ENCODE data around the gene ARHGAP15. TPM values are rescaled to one million over a fixed set of nuclear protein-coding genes. Genes with fewer than 3 reads are reported as not detected.
A peak's percentile ranks its signal among the peaks of the same experiment; 100 is the strongest.

ARHGAP15 gene
- total RNA-seq, 3 donors from 2014 or later (not counting 1 experiment from before 2014, with no cell fraction given), result 148 to 168 (median 165) TPM

DNA sequence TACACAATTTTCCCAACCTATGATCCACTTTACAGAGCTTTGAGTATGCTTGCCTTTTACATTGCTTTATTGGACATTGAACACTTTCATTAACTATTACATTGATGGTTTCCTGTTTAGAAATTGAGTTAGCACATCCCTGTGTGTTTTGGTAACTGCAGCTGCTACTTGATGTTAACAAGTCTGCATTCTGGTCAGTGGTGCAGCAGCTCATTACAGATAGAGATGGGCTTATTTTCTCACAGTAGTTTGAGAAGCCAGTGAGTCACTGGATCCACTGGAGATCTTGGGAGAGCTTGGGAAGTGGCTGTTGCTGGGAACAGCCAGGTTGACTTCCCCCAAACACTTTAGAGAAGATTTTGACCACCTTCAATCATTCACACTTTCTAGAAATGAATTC, 150.5 kb downstream of the ARHGAP15 start:
- TF ChIP-seq, protein P1, sequence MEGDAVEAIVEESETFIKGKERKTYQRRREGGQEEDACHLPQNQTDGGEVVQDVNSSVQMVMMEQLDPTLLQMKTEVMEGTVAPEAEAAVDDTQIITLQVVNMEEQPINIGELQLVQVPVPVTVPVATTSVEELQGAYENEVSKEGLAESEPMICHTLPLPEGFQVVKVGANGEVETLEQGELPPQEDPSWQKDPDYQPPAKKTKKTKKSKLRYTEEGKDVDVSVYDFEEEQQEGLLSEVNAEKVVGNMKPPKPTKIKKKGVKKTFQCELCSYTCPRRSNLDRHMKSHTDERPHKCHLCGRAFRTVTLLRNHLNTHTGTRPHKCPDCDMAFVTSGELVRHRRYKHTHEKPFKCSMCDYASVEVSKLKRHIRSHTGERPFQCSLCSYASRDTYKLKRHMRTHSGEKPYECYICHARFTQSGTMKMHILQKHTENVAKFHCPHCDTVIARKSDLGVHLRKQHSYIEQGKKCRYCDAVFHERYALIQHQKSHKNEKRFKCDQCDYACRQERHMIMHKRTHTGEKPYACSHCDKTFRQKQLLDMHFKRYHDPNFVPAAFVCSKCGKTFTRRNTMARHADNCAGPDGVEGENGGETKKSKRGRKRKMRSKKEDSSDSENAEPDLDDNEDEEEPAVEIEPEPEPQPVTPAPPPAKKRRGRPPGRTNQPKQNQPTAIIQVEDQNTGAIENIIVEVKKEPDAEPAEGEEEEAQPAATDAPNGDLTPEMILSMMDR (IDR thresholded peaks at IDR 0.05), result no peak
- ATAC-seq (no peak), DNase-seq (no peak)
- Histone ChIP-seq H3K4me3 (ENCODE audit: low read length) (no peak overlapping the region), H3K9me3 (ENCODE audit: control insufficient read depth, insufficient read depth, low read length) (no peaks in the 10 kb centered on the region), H3K27ac (ENCODE audit: low read length) (no peak overlapping the region), H3K4me1 (ENCODE audit: control insufficient read depth, insufficient read depth, low read length) (peaks cover 3% of the 10 kb centered on the region), H3K36me3 (ENCODE audit: control insufficient read depth, insufficient read depth, low read length) (no peaks in the 10 kb centered on the region), H3K27me3 (ENCODE audit: control insufficient read depth, insufficient read depth, low read length) (no peaks in the 10 kb centered on the region)
- Mint-ChIP-seq H3K27me3 (ENCODE audit: low read depth in 2 of 2) (no peaks in the 10 kb centered on the region), H3K9me3 (no peaks in the 10 kb centered on the region), H3K4me1 (peaks cover 41 to 46% of the 10 kb centered on the region in 2 donors), H3K27ac (peak overlapping the region; percentile 23 to 78), H3K36me3 (no peaks in the 10 kb centered on the region), H3K4me3 (no peak overlapping the region)
- intact Hi-C loops (cut with micrococcal nuclease), result loop anchor here (5.0 kb wide), 1 partner anchor 247 kb away; no protein-coding TSS in a partner anchor

DNA sequence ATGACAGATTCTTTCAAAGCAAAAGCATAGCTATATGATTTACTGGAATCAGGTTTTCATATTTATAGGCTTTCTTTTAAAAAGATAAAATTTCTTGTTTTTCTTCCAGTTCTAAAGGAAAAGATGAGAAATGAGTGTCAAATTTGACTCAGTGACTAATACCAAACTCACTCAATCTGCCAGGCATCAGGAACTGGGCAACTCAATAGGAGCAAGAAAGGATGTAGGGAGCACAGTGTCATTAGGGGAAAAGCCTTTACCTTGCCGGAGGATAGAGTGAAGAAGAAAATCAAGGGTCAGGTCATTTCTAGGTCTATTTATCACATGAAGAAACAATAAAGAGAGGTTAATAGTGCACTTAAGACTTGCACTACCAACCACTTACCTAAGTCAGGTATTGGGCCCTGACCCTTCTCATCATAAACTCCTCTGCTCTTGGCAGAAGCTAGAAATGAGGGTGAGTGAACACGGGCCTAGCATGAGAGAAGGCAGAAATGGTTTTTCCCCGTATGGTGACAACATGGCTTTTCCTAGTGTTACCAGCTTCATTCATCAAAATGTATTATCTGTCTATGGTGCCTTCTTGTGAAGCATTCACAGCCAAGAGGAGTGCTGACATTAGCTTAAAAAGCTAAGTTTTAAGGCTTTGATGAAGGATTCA, 151.0 kb downstream of the ARHGAP15 start:
- no peak overlapping the region for H3K27ac ChIP-seq (ENCODE audit: low read length)
- H3K27me3 ChIP-seq (ENCODE audit: control insufficient read depth, insufficient read depth, low read length), result no peaks in the 10 kb centered on the region
- intact Hi-C loops (cut with micrococcal nuclease), result loop anchor here (5.0 kb wide), 1 partner anchor 248 kb away; no protein-coding TSS in a partner anchor
- H3K36me3 ChIP-seq (ENCODE audit: control insufficient read depth, insufficient read depth, low read length), result no peaks in the 10 kb centered on the region
- Mint-ChIP-seq H3K4me1 (peaks cover 41 to 46% of the 10 kb centered on the region in 2 donors), H3K27ac (peak overlapping the region; percentile 23 to 78), H3K27me3 (ENCODE audit: low read depth in 2 of 2) (no peaks in the 10 kb centered on the region), H3K36me3 (no peaks in the 10 kb centered on the region), H3K4me3 (no peak overlapping the region), H3K9me3 (no peaks in the 10 kb centered on the region)
- H3K4me1 ChIP-seq (ENCODE audit: control insufficient read depth, insufficient read depth, low read length), result peaks cover 3% of the 10 kb centered on the region
- ATAC-seq (no peak), DNase-seq (no peak)
- TF ChIP-seq, protein P1 (IDR thresholded peaks at IDR 0.05), result no peak
- H3K9me3 ChIP-seq (ENCODE audit: control insufficient read depth, insufficient read depth, low read length), result no peaks in the 10 kb centered on the region
- H3K4me3 ChIP-seq (ENCODE audit: low read length), result no peak overlapping the region
- WGBS (ENCODE audit: insufficient coverage), result 92% methylated on average over 3 of the region's 3 CpGs

DNA sequence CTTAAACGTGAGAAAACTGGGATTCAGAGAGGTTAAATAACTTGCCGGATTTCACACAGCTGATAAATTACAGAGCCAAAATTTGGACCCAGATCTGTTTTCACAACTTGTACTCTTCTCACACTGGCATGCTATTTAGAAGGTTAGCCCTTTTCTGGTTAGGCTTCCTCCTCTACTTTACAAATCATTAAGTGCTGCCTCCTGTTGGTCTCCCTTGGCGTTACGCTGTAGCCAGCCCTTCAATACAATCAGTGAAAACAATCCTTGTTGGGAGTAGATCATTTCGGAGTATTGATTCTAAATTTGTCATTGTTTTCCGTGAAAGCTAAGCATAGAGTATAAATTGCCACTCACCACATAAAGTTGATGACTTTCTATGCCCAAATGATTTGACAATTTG, 153.5 kb downstream of the ARHGAP15 start:
- Mint-ChIP-seq H3K4me3 (no peak overlapping the region), H3K4me1 (peaks cover 20 to 26% of the 10 kb centered on the region in 2 donors), H3K27me3 (ENCODE audit: low read depth in 2 of 2) (no peaks in the 10 kb centered on the region), H3K27ac (peak overlapping the region in 1 of 2 donors; percentile 26), H3K9me3 (no peaks in the 10 kb centered on the region), H3K36me3 (no peaks in the 10 kb centered on the region)
- Histone ChIP-seq H3K36me3 (ENCODE audit: control insufficient read depth, insufficient read depth, low read length) (no peaks in the 10 kb centered on the region), H3K9me3 (ENCODE audit: control insufficient read depth, insufficient read depth, low read length) (no peaks in the 10 kb centered on the region), H3K27me3 (ENCODE audit: control insufficient read depth, insufficient read depth, low read length) (no peaks in the 10 kb centered on the region), H3K4me1 (ENCODE audit: control insufficient read depth, insufficient read depth, low read length) (peaks cover 3% of the 10 kb centered on the region), H3K4me3 (ENCODE audit: low read length) (no peak overlapping the region), H3K27ac (ENCODE audit: low read length) (no peak overlapping the region)
- DNase-seq (peak in 1 of 2 donors; percentile 54), ATAC-seq (peak in 2 of 3 donors; percentile 39 to 53)
- WGBS (ENCODE audit: insufficient coverage), result 97% methylated on average over 6 of the region's 6 CpGs
- intact Hi-C loops (cut with micrococcal nuclease), result loop anchor here (5.0 kb wide), 1 partner anchor 250 kb away; no protein-coding TSS in a partner anchor
- TF ChIP-seq, protein P1 (IDR thresholded peaks at IDR 0.05), result peak; percentile 55

All from natural killer cell (primary cell).